Femur (tissue), 1 donor: Measurements from ENCODE around the gene RCN2.

Experiments
- DNase-seq: peaks from one replicate; pipeline ENCODE4 v3.0.0-alpha.2; 2017

Gene RCN2

DNA sequence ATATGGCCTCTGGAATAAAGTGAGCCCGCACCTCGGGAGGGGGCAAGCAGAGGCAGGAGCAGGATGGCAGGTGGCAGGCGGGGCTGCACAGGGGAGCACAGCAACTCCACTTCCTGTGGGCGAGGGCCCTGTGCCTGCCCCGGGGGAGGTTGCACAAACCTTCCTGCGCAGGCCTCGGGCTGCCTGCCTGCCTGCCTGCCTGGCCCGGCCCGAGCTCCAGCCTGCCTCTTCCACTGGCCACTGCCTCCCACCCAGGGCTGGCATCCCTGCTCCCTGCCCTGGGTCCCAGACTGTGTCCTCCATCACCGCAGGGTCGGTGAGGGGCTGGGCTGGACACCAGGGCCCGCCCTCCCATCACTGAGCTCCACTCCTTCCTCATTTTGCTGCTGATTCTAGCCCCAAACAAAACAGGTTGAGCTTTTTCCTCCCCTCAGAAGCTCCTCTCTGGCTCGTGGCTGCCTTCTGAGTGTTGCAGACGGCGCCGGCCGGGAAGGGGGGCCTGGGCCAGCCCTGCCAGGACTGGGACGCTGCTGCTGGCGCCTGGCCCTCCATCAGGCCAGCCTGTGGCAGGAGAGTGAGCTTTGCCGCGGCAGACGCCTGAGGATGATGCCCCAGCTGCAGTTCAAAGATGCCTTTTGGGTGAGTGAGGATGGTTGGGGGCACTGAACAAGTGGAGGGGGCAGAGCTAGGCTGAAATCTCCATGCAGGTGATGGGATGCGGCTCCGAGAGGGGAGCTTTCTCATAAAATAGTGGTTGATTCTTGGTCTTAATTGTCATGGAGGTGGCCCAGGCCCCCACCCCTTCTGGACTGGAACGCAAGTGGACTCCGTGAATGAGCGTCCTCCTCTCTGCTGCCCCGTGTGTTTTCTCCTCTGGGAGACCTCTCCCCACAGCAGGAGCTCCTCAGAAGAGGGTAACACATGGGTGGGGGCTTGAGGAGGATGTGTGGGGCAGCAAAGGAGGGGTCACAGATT is 63.7 kb downstream of the RCN2 start, which contains the start of gene PSTPIP1:
Gene PSTPIP1, plus strand, starts transcription at position 156 of the 975 bp plus-strand sequence. Its CDS starts 448 bp downstream, at position 604.
- DNase-seq: peak; percentile 82

DNA sequence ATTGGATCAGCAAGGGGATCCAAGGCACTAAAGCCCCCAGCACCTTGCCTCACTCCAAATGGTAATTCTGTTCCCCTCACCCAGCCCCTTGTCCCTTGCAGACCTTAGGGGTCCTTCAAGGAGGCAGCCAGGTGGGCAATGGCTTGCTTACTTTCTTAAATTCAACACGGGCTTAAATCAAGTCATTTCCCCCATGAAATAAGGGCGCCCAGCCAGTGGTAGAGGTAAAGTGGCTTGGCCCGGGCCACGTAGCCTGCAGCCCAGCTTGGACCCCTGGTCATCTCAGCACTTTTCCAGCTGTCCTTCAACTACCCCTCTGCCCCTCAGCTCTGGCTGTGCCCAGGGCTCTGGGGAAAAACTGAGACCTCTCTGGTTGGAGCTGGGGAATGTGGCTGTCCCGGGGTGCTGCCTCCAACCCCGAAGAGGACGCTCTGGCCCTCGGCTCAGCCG is 64.6 kb downstream of the RCN2 start:
- DNase-seq: no peak

DNA sequence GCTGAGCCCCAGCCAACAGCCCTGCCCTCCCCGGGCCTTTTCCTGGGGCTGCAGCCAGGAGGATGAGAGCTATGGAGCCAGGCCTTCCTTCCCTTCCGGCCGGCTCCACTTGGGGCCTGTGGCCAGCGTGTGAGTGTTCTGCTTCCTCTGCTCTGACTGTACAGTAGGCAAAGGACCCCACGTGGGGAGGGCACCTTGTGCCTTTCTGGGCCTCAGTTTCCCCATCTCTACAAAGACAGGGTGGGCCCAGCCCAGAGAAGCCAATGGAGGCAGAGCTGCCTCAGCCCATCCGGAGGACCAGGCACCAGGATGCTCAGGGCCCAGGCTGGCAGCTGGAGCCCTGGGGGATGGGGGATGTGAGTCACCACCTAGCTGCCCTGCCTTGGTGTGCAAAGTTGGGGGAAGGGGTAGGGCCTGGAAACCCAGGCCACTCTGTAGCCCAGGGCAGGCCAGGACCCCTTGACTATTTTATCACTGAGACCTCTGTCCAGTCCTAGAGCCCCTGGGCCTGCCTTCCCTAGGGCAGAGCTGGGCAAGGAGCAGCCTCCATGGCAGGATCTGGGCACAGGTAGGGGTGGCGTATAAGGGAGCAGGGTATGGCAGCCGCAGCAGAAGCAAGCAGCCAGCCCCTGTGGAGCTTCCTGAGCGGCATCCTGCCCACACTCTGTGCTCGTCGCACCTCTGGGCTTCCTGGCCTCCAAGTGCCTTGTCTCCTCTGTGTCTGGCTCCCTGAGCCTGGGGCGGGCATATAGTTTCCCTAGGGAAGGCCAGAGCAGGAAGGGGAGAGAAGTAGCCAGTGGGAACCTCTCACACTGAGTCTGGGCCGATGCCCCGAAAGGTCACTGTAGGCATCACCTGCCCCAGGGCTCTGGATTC is 65.2 kb downstream of the RCN2 start:
- peak; percentile 71 for DNase-seq

DNA sequence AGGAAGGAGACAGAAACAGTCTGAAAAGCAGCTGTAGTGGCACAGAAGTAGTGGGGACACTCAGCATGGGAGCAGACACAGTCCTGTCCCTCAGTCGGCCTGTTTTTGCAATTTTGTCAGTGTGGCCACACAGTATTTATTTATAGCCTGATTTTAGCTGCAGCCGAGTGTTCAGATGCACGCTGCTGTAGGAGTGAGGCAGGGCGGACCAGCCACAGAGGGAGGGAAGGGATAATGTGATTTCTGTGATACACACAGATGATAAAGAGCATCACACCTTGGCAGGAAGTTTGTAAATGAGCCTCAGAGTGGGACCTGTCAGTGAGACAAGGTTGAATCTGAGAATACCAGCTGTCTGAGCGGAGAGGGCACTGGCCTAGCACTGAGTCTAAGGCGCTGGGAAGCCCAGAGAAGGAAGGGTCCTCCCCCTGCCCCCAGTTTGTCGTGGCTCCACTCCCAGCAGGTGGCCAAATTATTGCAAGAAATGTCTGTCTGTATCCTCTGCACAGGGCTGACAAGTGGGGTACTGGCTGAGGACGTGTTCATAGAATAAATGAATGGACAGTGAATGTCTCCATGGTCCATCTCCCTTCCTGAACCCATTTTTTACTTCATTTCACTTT is 67.2 kb downstream of the RCN2 start:
- no peak for DNase-seq

DNA sequence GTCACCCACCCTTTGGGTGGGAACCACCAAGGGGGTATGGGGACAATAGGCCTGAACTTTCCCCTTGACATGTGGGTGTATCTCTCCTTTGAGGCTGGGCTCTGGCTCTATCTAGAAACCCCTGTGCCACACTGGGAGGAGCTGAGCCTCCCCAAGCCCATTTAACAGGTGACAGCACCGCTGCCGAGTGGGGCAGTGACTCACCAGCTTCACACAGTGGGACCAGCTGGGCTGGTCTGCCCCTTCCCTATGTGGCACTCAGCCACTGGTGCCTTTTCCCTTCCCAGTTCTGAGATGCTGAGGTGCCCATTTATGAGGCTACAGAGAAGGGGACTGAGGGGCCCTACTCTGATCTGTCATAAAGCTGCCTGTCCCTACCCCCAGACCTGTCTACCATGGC is 68.4 kb downstream of the RCN2 start:
- peak; percentile 6 for DNase-seq

DNA sequence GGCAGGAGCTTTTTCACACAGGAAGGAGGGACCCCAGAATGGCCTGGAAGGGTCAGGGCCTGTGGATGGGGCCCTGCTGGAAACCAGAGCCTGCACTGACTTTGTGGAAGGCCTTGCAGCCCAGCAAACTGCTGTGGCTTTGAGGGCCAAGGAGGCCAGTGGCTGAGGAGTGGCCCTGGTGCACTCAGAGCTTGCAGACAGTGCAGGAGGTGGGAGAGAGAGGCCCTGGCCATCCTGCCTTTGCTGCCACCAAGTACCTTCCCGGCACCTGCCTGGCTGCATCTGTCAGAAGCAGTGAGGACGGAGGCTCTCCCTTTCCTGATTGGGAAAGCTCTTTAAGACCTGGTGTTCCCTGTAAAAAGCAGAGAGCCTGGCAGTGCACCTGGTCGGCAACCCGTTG is 69.8 kb downstream of the RCN2 start:
- DNase-seq: peak; percentile 10

DNA sequence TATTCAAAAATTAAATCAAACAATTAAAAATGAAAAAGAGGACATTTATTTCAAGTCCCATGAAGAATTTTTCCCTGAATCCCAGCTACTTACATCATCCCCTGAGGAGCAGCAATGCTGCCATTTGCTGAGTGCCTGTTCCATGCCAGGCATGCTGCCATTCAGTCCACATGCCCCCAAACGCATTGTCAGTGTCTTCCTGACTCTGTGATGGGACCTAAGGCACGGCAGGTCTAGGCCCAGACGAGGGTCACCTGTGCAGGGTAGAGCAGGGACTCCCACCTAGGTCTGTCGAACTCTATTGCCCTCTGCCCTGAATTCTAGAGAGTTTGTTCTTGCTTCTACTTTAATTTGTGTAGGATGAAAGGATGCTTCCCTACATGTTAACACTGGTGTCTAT is 70.4 kb downstream of the RCN2 start:
- DNase-seq: peak; percentile 13

DNA sequence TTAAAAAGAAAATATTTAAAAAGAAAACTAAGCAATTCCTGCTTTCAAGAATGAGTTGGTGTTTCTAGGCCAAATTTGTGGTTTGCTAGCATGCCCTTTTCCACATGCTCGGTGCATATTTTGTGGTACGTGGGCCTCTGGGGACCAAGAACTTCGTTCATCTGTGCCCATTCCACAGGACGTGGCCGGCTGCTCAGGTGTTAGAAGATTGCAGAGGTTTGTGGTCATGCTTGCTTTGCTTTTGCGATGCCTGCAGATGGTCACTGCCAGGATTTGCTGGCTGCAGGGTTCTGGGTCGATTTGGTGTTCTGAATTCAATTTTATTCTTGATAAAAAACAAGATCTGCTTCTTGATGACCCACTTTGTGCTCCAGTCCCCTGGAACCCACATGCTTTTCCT is 70.9 kb downstream of the RCN2 start:
- peak; percentile 53 for DNase-seq

DNA sequence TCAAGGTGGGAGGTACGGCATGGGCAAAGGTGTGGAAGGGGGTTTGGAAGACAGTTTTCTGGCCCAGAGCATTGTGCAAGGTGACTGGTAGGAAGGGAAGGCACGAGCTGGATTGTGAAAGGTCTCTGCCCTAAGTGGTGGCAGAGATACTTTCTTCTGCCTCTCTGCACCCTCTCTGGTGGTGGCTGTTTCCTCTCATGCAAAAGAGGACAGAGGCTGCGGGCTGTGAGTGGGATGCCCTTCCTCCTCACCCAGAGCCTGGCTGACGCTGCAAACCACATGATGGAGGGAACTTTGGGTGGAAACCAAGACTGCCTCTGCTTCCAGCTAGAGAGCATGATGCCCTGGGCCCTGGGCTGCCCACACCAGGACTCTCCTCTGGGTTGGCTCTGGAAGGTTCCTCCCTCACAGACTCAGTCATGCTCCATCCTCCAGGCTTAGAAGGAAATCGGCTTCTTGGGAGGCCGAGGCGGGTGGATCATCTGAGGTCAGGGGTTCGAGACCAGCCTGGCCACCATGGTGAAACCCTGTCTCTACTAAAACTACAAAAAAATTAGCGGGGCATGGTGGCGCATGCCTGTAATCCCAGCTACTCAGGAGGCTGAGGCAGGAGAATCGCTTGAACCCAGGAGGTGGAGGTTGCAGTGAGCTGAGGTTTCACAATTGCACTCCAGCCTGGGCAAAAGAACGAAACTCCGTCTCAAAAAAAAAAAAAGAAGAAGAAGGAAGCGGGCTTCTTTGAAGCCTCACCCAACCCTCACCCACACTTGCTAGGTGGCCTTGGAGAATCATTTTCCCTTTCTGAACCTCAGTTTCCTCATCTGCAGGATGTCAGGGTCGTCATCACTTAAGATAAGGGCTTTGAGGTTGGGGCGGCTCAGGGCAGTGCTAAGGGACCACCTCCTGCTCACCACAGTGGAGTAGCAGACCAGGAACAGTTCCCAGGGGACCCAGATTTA is 71.7 kb downstream of the RCN2 start:
- DNase-seq: peak; percentile 52
